Mesothelial cell of epicardium (in vitro differentiated cells): ENCODE measurements around the gene PHIP. TPM values are rescaled to one million over a fixed set of nuclear protein-coding genes. Genes with fewer than 3 reads are reported as not detected.

Source experiments
- DNase-seq, 2 experiments: peaks; one replicate each; pipeline ENCODE4 v3.0.0; 2021; ENCODE audit warnings: low spot score in 2 of 2; ENCODE audit not compliant: unreplicated experiment in 2 of 2
- H3K27ac Mint-ChIP-seq: 2 replicates; pipeline ENCODE4 v1.8.0; 2021; ENCODE audit warnings: mixed read lengths
- H3K27me3 Mint-ChIP-seq: 2 replicates; pipeline ENCODE4 v1.8.0; 2021; ENCODE audit warnings: low read depth, mixed read lengths
- H3K36me3 Mint-ChIP-seq: 2 replicates; pipeline ENCODE4 v1.8.0; 2021; ENCODE audit warnings: mixed read lengths
- H3K4me1 Mint-ChIP-seq: 2 replicates; pipeline ENCODE4 v1.8.0; 2021; ENCODE audit warnings: mixed read lengths
- H3K4me3 Mint-ChIP-seq: 2 replicates; pipeline ENCODE4 v1.8.0; 2021; ENCODE audit warnings: mild to moderate bottlenecking, moderate library complexity, mixed read lengths
- H3K9me3 Mint-ChIP-seq: 2 replicates; pipeline ENCODE4 v1.8.0; 2021; ENCODE audit warnings: mixed read lengths
- total RNA-seq: library from RNA; stranded (reverse); gene quantifications from 3 replicates; pipeline ENCODE4 v1.2.1, GENCODE V29; 2021
- TF ChIP-seq, protein P1 (sequence below): fragments of 200-600 bp; sonication (generic); IDR thresholded peaks from one replicate; pipeline ENCODE4 v1.5.0; 2021; ENCODE audit warnings: antibody characterized with exemption; ENCODE audit not compliant: unreplicated experiment

Gene PHIP
- total RNA-seq, 1 donor from 2014 or later, result 46.9 TPM

DNA sequence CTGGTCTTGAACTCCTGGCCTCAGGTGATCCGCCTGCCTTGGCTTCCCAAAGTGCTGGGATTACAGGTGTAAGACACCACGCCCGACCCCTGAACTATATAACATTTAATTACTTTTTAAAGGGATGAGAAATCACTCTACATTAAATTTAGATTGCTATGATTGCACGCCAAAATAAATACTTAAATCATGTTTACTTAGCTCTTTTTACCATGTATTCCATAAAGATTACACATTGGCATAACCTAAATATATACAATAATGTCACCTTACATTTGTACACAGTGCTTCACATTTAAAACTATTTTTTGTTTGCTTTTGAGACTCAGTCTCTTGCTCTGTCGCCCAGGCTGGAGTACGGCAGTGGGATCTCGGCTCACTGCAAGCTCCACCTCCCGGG, 124.3 kb downstream of the PHIP start:
- Mint-ChIP-seq H3K9me3 (peaks cover 38% of the 10 kb centered on the region), H3K4me3 (no peak overlapping the region), H3K4me1 (peaks cover 2% of the 10 kb centered on the region), H3K36me3 (peaks cover 69% of the 10 kb centered on the region), H3K27me3 (no peaks in the 10 kb centered on the region), H3K27ac (no peak overlapping the region)
- TF ChIP-seq, protein P1, sequence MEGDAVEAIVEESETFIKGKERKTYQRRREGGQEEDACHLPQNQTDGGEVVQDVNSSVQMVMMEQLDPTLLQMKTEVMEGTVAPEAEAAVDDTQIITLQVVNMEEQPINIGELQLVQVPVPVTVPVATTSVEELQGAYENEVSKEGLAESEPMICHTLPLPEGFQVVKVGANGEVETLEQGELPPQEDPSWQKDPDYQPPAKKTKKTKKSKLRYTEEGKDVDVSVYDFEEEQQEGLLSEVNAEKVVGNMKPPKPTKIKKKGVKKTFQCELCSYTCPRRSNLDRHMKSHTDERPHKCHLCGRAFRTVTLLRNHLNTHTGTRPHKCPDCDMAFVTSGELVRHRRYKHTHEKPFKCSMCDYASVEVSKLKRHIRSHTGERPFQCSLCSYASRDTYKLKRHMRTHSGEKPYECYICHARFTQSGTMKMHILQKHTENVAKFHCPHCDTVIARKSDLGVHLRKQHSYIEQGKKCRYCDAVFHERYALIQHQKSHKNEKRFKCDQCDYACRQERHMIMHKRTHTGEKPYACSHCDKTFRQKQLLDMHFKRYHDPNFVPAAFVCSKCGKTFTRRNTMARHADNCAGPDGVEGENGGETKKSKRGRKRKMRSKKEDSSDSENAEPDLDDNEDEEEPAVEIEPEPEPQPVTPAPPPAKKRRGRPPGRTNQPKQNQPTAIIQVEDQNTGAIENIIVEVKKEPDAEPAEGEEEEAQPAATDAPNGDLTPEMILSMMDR, result no peak
- no peak for DNase-seq

DNA sequence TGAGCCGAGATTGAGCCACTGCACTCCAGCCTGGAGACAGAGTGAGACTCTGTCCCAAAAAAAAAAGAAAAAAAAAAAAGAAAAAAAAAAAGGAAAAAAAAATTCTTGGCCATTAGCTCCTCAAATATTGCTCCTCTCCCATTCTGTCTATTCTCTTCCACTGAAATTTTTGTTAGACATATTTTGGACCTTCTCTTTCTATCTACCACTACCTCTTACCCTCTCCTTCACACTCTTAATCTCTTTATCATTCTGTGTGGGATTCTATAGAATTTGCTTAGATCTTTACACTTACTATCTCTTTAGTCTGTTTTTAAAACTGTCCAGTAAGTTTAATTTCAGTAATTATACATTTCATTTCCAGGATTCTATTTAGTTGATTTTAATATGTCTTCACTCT, 125.7 kb downstream of the PHIP start:
- Mint-ChIP-seq H3K4me3 (no peak overlapping the region), H3K9me3 (peaks cover 40% of the 10 kb centered on the region), H3K27me3 (no peaks in the 10 kb centered on the region), H3K27ac (no peak overlapping the region), H3K36me3 (peaks cover 76% of the 10 kb centered on the region), H3K4me1 (peaks cover 2% of the 10 kb centered on the region)
- no peak for DNase-seq
- TF ChIP-seq, protein P1, result no peak

DNA sequence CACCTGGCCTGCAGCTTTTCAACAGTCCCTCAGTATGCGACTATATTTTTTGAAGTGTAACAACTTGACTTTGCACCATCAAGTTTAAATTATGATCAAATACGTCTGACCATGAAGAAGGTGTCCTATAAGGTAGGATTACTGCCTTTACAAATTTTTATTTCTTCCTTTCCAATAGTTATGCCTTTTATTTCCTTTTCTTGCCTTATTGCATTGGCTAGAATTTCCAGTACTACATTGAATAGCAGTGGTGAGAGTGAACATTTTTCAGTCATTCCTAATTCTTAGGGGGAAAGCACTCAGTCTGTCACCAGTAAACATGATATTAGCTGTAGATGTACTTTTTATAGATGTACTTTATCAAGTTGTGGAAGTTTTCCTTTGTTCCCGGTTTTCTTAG, 129.3 kb downstream of the PHIP start:
- H3K9me3 Mint-ChIP-seq, result peaks cover 40% of the 10 kb centered on the region
- H3K4me3 Mint-ChIP-seq, result no peak overlapping the region
- H3K27me3 Mint-ChIP-seq, result no peaks in the 10 kb centered on the region
- no peak overlapping the region for H3K27ac Mint-ChIP-seq
- no peak for DNase-seq
- TF ChIP-seq, protein P1, result no peak
- peaks cover 77% of the 10 kb centered on the region for H3K36me3 Mint-ChIP-seq
- peaks cover 2% of the 10 kb centered on the region for H3K4me1 Mint-ChIP-seq

DNA sequence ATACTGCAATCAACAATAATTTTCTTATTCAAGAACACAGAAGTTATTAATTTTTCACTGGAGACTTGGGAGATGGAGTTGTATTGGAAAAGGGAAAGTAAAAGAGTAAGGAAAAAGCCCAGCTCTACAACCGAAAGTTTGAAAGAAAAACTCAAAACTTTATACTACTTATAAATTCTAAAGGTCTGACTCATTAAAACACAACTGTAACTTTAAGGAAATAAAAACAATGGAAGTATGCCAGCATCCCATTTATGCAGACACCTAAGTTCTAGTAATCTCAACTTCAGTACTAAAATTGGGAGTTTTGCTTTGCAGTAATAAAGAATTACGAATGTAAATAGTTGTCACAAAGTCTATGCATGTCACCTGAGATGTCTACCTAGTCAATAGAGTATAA, 130.1 kb downstream of the PHIP start:
- Mint-ChIP-seq H3K27me3 (no peaks in the 10 kb centered on the region), H3K4me3 (no peak overlapping the region), H3K4me1 (peaks cover 2% of the 10 kb centered on the region), H3K9me3 (peaks cover 36% of the 10 kb centered on the region), H3K36me3 (peaks cover 74% of the 10 kb centered on the region), H3K27ac (no peak overlapping the region)
- TF ChIP-seq, protein P1, result no peak
- no peak for DNase-seq

DNA sequence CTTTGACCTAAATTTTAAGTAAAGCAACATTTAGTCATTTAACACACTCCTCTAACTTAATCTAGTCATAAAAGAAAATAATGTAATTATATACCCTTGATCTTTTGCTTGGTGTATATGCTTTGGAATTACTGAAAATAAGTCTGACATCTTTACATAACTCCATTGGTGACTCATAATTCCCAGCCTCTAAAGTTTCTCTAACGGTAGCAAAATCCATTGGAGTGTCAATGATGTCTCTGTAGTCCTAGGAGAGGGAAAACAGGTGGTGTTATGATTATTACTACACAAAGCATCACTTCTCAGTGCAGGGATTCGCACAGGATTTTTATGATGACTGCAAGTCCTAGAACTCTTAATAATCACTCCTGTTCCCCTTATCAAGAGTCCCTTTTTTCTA, 130.5 kb downstream of the PHIP start:
- peaks cover 2% of the 10 kb centered on the region for H3K4me1 Mint-ChIP-seq
- TF ChIP-seq, protein P1, result no peak
- H3K27ac Mint-ChIP-seq, result no peak overlapping the region
- no peak for DNase-seq
- peaks cover 31% of the 10 kb centered on the region for H3K9me3 Mint-ChIP-seq
- no peak overlapping the region for H3K4me3 Mint-ChIP-seq
- peaks cover 70% of the 10 kb centered on the region for H3K36me3 Mint-ChIP-seq
- H3K27me3 Mint-ChIP-seq, result no peaks in the 10 kb centered on the region

DNA sequence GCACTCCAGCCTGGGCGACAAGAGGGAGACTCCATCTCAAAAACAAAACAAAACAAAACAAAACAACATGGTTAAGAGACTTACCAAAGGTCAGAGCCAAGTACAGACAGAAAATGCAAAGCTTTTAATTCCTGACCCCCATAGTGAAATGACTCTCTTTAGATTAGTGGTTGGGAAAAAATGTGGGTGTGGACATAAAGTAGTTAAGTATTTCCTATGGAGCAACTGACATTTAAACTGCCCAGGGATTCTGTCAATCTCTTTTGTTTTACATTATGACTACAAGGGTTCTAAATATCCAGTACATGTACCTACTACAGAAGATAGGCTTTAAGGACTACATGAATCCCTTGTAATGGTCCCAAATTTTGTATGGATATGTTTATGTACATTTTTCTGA, 135.6 kb downstream of the PHIP start:
- TF ChIP-seq, protein P1, result no peak
- Mint-ChIP-seq H3K4me3 (no peak overlapping the region), H3K36me3 (peaks cover 41% of the 10 kb centered on the region), H3K9me3 (no peaks in the 10 kb centered on the region), H3K27ac (no peak overlapping the region), H3K4me1 (peaks cover under 1% of the 10 kb centered on the region), H3K27me3 (no peaks in the 10 kb centered on the region)
- no peak for DNase-seq
